ENCODE measurements around the gene BCL2L2.
"Not testable (repeated sequence)": the region's sequence is repeated elsewhere in the genome, so short reads cannot be mapped to it uniquely, and the experiment has no call there.

BCL2L2 gene, protein sequence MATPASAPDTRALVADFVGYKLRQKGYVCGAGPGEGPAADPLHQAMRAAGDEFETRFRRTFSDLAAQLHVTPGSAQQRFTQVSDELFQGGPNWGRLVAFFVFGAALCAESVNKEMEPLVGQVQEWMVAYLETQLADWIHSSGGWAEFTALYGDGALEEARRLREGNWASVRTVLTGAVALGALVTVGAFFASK
- total RNA-seq, result 1.6 to 2.9 reads per million in 2 donors

DNA sequence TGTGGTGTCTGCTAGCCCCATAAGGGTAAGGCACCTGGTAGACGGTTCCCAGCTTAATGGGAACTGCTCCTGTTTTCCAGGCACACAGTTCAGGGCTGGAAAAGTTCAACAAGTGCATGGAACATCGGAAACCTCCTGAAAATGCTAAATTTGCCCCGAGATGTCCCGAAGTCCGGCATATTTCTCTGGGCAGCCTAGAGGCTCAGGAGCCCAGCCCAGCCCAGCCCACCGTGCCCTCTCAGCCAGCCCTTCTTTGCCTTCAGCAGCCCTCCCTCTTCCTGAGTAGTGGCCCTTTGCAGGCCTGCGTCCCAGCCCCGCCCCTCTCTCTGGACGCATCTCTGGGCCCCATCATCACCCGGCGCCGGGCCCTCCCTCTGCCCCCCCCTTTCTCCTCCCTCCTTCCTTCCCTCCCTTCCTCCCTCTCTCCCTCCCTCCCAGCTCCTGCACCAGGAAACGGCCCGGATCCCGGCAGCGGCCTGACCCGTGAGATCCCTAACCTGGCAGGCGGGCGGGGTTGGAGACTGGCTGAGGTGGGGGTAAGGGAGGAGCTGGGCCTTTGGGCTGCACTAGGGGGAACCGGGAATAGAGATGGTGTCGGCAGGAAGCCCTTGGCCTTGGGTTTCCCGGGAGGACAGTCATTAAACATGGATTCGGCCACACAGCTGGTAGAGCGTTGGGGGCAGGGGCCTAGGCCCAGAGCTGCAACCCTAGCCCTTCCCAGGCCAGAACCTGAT, at the start of gene BCL2L2:
Gene BCL2L2 (plus strand): TSS at position 422 of the 734 bp plus-strand sequence. CDS start 935 bp downstream, outside the sequence.
- DNase-seq, result peak in 1 of 5 experiments; percentile 37

DNA sequence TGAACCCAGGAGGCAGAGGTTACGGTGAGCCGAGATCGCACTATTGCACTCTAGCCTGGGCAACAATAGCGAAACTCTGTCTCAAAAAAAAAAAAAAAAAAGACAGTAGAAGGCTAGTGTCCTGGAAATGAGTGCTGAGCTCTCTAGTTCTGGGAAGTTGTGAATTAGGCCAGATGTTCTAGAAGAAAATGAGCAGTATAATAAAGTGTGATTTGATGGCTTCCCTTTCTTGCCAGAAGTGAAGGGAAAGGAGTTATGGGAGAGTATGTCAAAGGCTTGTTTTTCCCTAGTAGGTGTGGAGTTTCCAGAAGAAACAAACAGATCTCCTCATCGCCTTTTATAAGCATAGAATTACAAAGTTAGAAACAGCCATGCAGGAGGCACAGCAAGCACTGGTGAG, 48.4 kb upstream of the BCL2L2 start:
- no peak for DNase-seq

DNA sequence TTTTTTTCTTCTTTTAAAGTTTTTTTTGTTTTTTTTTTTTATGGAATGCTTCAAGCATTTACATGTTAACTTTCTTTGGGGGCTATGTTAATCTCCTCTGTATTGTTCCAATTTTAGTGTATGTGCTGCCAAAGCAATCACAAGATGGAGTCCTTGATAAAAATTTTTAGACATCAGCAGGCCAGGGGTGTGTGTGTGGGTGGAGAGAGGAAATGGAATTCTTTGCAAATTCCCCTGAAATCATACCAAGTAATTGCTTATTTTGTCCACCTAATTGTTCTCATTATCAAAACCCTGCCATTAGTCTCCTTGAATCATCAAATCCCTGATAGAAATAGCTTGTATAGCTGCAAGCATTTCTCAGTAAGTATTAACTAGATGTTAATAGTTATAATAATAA, 47.2 kb upstream of the BCL2L2 start:
- DNase-seq, result no peak

DNA sequence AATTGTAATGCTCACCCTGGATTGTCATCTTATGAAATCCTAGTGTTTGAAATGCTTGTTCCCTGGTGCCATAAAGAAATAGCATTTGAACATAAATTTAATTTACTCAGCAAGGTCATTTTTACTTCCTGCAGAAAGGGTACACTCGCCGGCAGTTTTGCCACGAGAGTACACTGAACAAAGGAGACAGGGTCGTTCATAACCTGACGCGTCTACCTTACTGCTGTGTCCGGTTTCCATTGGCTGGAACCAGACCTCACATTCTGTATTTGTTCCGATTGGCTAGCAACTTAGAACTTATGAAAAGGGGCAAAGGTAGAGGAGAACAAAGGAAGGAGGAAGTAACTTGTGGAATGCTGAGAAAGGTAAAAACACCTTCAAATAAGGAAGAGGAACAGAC, 45.8 kb upstream of the BCL2L2 start:
- DNase-seq, result not testable (repeated sequence)

DNA sequence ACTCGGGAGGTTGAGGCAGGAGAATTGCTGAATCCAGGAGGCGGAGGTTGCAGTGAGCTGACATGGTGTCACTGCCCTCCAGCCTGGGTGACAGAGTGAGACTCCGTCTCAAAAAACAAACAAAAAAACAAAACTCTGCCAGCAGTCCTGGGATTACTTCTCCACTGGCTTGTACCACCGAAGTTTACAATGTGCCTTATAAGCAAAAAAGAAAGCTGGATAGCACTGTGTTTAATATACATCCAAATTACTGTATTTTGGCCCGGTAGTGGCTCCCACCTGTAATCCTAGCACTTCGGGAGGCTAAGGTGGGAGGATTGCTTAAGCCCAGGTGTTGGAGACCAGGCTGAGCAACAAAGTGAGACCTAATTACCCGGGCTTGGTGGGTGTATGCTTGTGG, 37.4 kb upstream of the BCL2L2 start:
- no peak for DNase-seq

DNA sequence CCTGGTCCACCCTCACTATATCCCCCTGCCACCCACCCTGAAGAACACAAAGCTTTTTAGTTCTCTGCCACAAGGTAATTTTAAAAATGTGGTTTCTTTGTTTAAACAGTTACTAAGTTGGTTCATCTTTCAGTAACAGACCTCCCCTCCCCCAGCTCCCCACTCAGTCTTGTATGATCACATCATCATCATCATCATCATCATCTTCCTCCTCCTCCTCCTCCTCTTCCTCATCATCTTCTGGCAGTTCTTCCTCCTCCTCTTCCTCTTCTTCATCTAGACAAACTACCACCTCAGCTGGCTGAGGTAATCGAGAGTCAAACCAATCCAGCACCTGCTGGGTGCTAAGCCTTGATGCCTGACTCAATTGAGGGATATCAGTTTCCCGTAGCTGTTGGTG, 31.2 kb upstream of the BCL2L2 start:
- no peak for DNase-seq

DNA sequence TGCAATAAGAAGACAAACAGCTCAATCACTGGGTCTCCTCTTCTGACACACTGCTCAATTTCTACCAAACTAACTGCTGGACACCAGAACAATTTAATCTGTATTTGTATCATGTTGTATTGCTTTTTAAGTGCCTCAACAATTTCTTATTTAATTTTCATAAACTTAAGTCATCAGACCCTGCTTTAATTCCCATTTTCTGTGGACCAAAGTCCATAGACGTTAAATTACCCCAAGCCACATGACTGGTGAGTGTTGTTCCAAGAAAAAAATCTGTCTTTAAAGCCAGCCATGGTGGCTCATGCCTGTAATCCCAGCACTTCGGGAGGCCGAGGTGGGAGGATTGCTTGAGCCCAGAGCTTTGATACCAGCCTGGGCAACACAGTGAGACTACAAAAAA, 29.4 kb upstream of the BCL2L2 start:
- no peak for DNase-seq

DNA sequence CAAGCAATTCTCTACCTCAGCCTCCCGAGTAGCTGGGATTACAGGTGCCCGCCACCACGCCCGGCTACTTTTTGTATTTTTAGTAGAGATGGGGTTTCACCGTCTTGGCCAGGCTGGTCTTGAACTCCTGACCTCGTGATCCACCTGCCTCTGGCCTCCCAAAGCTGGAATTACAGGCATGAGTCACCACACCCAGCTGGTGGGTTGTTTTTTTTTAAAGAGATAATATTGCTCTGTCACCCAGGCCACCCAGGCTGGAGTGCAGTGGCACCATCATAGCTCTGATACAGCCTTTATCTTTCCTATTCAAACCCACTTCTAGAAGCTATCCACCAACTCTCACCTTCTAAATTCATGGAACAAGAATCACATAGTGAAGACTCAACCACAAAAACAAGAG, 28.7 kb upstream of the BCL2L2 start:
- DNase-seq, result not testable (repeated sequence)

DNA sequence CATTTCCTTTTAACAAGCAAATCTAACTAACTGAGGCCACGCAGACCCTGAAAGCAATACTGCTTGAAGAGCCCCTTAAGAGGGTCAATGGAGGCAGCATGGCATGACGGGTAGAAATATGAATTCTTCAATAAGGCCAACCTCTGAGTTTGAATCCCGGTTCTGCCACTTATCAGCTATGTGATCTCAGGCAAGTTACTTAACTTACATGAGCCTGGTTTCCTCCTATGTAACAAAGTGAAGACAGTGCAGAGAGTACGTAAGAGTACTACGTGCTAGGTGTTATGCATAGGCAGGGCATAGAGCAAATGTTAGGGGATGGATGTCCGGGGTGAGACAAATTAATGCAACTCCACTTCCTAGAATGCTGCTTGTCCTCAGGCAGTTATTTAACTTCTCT, 25.4 kb upstream of the BCL2L2 start:
- no peak for DNase-seq

DNA sequence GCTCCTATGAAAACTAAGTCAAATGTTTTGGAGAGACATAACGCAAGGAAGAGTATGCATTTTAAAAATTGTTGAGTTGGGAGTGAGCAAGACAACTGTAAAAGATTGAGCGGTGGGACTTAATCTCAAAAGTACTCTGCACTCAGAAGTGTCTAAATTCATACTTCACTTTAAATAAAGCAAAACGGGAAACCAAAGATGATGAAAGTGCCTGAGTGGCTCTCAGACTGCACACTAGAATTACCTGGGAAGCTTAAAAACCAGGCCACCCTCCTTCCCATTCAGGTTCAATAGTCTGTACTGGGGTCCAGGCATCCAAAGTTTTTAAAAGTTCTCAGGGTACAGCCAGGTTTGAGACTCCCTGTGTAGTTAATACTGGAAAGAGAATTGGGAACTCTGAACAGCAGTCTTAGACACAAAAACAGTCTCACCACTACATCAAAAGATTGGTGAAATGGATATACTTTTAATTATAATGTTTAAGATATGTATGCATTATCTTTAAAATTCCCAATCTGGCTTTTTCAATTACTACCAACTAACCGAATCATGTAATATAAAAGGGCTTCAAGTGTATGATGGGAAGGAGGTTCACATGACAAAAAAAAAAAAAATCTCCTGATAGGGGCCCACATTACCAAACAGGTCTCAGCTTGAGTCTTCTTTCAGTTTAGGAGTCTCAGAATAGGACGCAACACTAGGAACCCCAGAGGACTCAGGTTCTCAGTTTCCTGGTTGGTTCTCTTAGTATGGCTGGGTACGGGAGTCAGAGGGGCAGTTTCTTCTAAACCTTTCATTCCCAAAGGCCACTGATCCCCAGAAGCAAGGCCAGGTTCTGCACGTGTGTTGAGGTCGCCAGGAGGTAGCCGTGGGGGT, 21.7 kb upstream of the BCL2L2 start:
- peak in 1 of 5 experiments; percentile 41 for DNase-seq

DNA sequence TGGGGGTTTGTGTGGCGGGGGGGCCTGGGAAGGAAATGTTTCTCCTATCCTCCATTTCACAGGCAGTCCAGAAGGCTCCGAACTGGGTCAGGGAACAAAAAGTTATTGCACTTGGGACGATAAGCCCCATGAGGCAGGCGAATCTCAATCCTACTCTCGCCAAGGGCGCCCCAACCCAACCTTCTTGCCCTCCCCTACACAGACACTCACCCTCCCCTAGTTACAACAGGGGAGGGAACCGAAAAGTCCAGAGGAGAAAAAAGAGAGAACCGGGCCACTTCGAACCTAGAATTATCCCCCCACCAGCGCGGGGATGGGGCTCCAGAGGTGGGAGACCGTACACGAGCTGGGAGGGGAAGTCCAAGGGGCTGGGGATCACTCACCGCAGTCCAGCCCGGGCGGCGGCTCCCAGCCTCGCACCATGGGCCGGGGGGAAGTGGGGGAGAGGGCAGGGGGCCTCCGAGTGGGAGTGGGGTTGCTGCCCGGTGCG, 21.1 kb upstream of the BCL2L2 start:
- DNase-seq, result peak in 1 of 5 experiments; percentile 36

DNA sequence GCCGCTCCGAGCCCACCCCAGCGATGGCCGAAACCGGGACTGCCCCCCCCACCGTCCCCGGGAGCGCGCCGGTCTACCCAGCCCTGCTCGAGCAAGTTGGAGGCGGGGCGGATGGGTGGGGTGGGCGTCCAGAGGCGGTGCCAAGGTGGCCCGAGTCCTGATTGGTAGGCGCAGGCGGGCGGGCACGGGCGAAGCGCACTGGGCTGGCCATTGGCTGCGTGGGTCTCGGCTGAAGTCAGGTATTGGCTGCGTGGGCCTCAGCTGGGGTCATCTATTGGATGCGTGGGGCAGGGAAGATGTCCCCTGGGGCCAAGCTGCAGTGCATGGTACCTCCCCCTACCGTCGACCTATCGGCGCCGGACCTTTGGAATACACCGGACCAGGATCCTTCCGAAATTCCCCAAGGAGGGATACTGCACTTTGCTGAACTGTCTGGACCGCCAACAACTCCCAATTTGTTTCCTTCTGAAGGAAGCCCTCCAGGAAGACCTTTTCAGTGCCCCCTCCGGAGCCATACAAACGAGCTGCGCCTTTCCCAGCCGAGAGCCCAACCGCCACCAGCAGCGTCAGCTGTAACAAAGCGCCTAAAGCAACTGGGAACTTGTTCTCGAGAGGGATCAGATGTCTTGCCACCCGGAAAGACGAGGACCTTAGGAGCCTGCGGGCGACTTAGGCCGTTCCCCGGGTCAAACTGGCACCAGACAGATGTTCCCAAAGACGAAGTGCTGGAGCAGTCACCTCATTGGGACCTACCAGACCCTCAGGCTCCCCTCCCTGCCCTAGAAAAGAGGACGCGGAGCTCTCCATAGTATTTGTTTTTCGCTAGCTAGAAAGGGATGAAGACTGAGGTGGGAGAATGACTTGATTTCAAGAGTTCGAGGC, 20.4 kb upstream of the BCL2L2 start, which contains the start of gene HOMEZ:
Gene HOMEZ (minus strand): TSS at position 113 of the 882 bp plus-strand sequence. CDS start 180 bp downstream, outside the sequence.
- DNase-seq, result peak; percentile 93 to 98 (median 96)

DNA sequence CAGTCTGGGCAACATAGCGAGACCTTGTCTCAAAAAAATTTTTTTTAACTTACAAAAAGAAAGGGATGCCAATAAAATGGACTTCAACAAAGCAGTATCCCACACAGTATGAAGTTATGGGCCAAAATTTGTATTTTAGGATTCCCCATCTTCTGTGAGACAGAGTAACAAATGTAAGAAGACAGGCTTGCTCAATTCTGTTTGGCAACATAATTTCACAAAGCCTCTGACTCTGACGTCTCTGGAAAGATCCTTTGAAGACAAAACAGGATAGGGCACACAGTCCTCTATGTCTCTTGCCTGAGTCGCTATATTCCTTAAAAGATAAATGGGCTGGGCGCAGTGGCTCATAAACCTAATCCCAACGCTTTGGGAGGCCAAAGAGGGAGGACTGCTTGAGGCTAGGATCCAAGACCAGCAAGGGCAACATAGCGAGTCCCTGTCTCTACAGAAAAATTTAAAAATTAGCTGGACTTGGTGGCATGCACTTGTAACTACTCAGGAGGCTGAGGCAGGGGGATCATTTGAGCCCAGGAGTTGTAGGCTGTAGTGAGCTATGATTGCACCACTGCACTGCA, 19.6 kb upstream of the BCL2L2 start:
- DNase-seq, result no peak

DNA sequence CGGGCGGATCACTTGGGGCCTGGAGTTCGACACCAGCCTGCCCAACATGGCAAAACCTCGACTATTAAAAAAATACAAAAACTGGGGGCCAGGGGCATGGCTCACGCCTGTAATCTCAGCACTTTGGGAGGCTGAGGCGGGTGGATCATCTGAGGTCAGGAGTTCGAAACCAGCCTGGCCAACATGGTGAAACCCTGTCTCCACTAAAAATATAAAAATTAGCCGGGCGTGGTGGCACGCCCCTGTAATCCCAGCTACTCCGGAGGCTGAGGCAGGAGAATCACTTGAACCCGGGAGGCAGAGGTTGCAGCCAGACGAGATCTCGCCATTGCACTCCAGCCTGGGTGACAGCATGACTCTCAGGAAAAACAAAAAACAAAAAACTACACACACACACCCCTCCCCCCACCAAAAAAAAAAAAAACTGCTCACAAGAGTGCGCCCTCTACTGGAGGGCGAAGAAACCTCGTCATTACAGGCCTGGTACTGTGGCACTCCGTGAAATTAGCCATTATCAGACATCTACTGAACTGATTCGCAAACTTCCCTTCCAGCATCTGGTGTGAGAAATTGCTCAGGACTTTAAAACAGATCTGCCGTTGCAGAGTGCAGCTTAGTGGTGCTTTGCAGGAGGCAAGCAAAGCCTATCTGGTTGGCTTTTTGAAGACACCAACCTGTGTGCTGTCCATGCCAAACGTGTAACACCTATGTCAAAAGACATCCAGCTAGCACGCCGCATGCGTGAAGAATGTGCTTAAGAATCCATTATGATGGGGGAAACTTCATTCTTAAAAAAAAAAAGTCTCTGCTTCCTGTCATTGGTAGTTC, 11.7 kb upstream of the BCL2L2 start:
- DNase-seq, result peak in 4 of 5 experiments; percentile 26 to 82 (median 48)

DNA sequence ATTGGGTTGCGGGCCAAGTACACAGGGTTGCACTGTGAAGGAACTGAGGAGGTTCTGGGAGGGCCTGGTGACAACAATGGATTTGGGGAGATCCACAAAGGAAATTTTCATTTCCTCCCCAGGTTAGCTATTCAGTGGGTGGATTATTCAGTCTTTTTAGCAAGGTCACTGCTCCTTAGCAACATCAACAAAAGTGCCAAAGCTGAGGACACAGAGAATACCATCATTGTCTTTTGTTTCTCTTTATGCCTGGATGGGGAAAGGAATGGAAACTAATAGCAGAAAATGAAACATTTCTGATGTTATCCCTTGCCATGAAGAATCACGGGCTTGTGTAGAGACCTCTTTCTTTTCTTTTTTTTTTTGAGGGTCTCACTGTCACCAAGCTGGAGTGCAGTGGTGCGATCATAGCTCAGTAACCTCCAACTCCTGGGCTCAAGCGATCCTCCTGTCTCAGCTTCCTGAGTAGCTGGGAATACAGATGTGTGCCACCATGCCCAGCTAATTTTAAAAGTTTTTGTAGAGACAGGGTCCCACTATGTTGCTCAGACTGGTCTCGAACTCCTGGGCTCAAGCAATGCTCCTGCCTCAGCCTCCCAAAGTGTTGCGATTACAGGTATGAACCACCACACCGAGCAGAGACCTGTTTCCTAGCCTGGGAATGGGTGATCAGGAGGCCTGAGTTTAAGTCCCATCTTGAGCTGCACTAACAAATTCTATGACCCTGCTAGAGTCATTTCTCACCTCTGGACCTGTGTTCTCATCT, 10.4 kb upstream of the BCL2L2 start:
- no peak for DNase-seq

DNA sequence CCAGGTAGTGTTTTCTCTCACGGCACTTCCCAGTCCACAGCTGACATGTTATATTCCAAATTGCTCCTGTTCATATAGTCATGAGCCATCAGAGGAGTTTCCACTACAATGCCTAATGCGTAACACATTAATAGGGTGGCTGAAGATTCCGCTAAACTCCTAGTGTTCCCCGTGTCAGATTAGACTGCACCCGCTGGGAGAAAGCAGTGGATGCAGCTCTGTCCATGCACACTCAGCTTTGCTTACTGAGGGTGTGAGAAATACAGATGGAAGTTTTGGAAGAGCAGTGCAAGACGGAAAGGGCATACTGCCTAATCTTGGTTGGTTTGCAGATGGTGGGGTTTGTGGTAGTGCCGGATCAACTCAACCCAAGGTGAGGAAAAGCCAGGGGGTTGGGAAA, 9.5 kb upstream of the BCL2L2 start:
- DNase-seq, result no peak

DNA sequence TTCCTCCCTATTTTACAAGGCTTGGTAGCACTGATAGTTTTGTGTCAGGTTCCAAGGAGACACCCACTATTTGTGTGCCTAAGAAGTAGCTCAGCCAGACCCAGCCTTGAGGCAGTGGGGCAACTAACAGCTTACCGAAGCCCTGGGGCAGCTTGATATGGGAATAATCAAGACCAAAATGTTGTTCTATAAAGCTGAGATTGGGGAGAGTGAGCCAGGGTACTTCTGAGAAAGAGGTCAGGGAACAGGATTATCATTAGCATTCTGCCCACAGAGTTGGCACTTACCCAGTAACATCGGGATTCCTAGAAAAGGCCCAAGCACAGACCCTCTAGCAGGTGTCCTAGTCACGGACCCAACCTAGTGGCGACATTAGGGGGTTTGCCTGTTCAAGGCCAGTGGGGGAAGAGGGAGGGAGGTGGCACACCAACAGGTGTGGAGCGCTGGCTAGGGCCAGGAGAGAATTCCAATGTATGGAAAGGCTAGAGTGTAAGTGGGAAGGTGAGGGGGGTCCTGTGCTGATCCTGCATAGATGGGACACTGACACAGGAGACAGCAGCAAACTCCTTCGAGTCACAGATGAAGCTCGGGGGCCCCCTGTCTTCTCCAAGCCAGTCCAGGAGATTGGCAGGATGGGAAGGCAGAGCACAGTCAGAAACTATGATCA, 8.9 kb upstream of the BCL2L2 start:
- DNase-seq, result no peak

DNA sequence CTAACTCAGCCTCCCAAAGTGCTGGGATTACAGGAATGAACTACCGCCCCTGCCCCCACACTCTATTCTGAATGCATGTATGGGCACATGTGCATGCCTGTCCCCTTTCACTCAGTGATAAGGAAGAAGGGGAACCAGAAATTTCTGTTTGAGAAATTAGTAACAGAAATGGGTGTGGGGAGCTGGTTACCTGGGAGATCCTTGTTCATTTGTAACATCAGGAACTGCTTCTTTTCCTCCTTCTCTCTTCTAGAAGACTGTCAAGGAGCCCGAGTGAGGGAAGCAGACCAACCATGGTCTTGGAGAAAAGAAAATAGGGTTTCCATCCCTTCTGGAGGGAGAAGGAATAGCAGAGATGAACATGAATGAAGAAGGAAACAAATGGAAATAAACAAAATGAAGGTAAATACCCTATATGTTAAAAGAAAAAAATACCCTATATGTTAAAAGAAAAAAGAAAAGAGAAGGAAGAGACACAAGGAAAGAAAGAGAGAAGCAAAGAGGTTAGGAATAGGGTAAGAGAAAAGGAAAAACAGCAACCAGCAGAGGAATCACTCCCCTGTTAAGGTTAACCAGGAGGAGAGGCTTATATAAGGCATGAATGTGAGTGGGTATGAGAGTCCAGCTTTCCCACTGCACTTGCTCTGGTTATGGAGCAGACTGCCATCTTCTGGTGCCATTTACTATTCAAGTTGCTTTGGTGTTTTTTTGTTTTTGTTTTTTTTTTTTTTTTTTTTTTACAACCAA, 7.2 kb upstream of the BCL2L2 start:
- DNase-seq, result peak in 2 of 5 experiments; percentile 17 to 61
